Esophagus squamous epithelium (tissue), 4 donors: ENCODE measurements around the gene OBSL1.

Experiments
- CTCF ChIP-seq, 6 experiments: fragments of 450-650 bp in 4 of 6; fragments of 200-600 bp in 2 of 6; sonication (generic) in 2 of 6; IDR thresholded peaks; one replicate each; pipeline ENCODE4 v1.5.1; 2016 to 2019; ENCODE audit warnings: antibody characterized with exemption in 6 of 6, mild to moderate bottlenecking in 4 of 6, moderate library complexity in 4 of 6
- POLR2A ChIP-seq, 4 donors: fragments of 450-650 bp; IDR thresholded peaks; one replicate each; pipeline ENCODE4 v1.6.1; 2017; ENCODE audit warnings: antibody characterized with exemption in 4 of 4, mild to moderate bottlenecking in 4 of 4, moderate library complexity in 3 of 4

GRCh38 chr2:219520079-219520478 is 51.3 kb downstream of the OBSL1 start:
- no peak for TF ChIP-seq POLR2A (IDR thresholded peaks at IDR 0.05)
- no peak for TF ChIP-seq CTCF (IDR thresholded peaks at IDR 0.05)
